AG04450 (cell line): Measurements from ENCODE around the gene RPL39L. TPM values are rescaled to one million over a fixed set of nuclear protein-coding genes. Genes with fewer than 3 reads are reported as not detected.

Experiments used
- CTCF ChIA-PET: fragments of 300-600, 350-600 bp; formaldehyde crosslinking; extraction: SDS; loops from one replicate; lab custom pipeline; 2022; ENCODE audit warnings: antibody characterized with exemption, inconsistent platforms; lab: Charles Lee
- POLR2A ChIA-PET: fragments of 350-600 bp; formaldehyde crosslinking; extraction: SDS; loops from one replicate; lab custom pipeline; 2021; ENCODE audit warnings: antibody characterized with exemption, inconsistent platforms; lab: Yijun Ruan, JAX
- DNase-seq: peaks from one replicate; pipeline ENCODE4 v3.0.0-alpha.2; 2011; ENCODE audit warnings: low read depth, low spot score
- H3K27ac ChIP-seq: one replicate; pipeline ENCODE4 v1.5.1; 2012; ENCODE audit warnings: low read depth, low read length, control low read depth
- H3K27me3 ChIP-seq: one replicate; pipeline ENCODE4 v1.6.0; 2012; ENCODE audit warnings: low read length; ENCODE audit not compliant: control insufficient read depth, insufficient read depth
- H3K4me3 ChIP-seq: 2 replicates; pipeline ENCODE4 v1.5.1; 2011; ENCODE audit warnings: mild to moderate bottlenecking, low read depth, low read length, control low read depth
- H3K9me3 ChIP-seq: 2 replicates; pipeline ENCODE4 v1.5.1; 2012; ENCODE audit warnings: low read length; ENCODE audit not compliant: control insufficient read depth, insufficient read depth
- CTCF ChIP-seq: IDR thresholded peaks from 2 replicates; pipeline ENCODE4 v1.5.1; 2011; ENCODE audit warnings: low read depth, low read length, control low read depth, inconsistent platforms
- polyA plus RNA-seq: library from polyadenylated mRNA; depleted of rRNA; stranded (reverse); fragments of >200 nt; gene quantifications from 2 replicates; pipeline ENCODE4 v1.2.3, GENCODE V29; 2011

Gene RPL39L
- polyA plus RNA-seq, 1 experiment: 17.0 TPM

GRCh38 chr3:187105700-187106099, 33.6 kb downstream of the RPL39L start:
- no peak for TF ChIP-seq CTCF
- CTCF ChIA-PET: interaction anchor here (0.5 to 1.9 kb wide), 4 partner anchors 34 to 574 kb away, joined by 4 to 9 read pairs (median 5); partner anchors contain the start of gene RPL39L
- Histone ChIP-seq H3K9me3 (no peaks in the 10 kb centered on the region), H3K27ac (no peak overlapping the region), H3K4me3 (no peak overlapping the region), H3K27me3 (no peaks in the 10 kb centered on the region)
- POLR2A ChIA-PET: no interaction called here
- no peak for DNase-seq

GRCh38 chr3:187104933-187105332, 34.4 kb downstream of the RPL39L start:
- H3K27me3 ChIP-seq: no peaks in the 10 kb centered on the region
- DNase-seq: no peak
- ChIA-PET POLR2A (no interaction called here), CTCF (interaction anchor here (0.5 to 6.0 kb wide), 6 partner anchors 8 to 574 kb away, joined by 3 to 78 read pairs (median 5); partner anchors contain the start of gene RPL39L)
- no peak overlapping the region for H3K27ac ChIP-seq
- H3K4me3 ChIP-seq: no peak overlapping the region
- H3K9me3 ChIP-seq: no peaks in the 10 kb centered on the region
- TF ChIP-seq CTCF: no peak

- DNase-seq: no peak
- POLR2A ChIA-PET: no interaction called here
Measured at GRCh38 chr3:187104342-187104741, 35.0 kb downstream of the RPL39L start.

GRCh38 chr3:187103251-187103650, 36.0 kb downstream of the RPL39L start:
- Histone ChIP-seq H3K27me3 (no peaks in the 10 kb centered on the region), H3K9me3 (no peaks in the 10 kb centered on the region), H3K4me3 (no peak overlapping the region), H3K27ac (no peak overlapping the region)
- no peak for DNase-seq
- CTCF ChIA-PET: interaction anchor here (0.7 to 6.0 kb wide), 4 partner anchors 10 to 117 kb away, joined by 6 to 78 read pairs (median 16); partner anchors contain the start of gene RPL39L
- POLR2A ChIA-PET: no interaction called here
- TF ChIP-seq CTCF: no peak

More at GRCh38 chr3:187104342-187104741, 35.0 kb downstream of the RPL39L start:
- Histone ChIP-seq H3K27ac (no peak overlapping the region), H3K9me3 (no peaks in the 10 kb centered on the region), H3K4me3 (no peak overlapping the region), H3K27me3 (no peaks in the 10 kb centered on the region)
- no peak for TF ChIP-seq CTCF
- CTCF ChIA-PET: interaction anchor here (0.5 to 6.0 kb wide), 6 partner anchors 9 to 575 kb away, joined by 3 to 78 read pairs (median 5); partner anchors contain the start of gene RPL39L

GRCh38 chr3:187102073-187102634, 37.1 kb downstream of the RPL39L start:
- ChIA-PET CTCF (interaction anchor here (0.7 to 6.0 kb wide), 11 partner anchors 11 to 577 kb away, joined by 3 to 78 read pairs (median 6); partner anchors contain the start of gene RPL39L), POLR2A (interaction anchor here (0.7 to 1.3 kb wide), 4 partner anchors 22 to 170 kb away, joined by 3 to 5 read pairs (median 4); no protein-coding TSS in a partner anchor)
- TF ChIP-seq CTCF: no peak
- H3K4me3 ChIP-seq: peak overlapping the region; percentile 48
- peak overlapping the region; percentile 69 for H3K27ac ChIP-seq
- no peak for DNase-seq
- no peaks in the 10 kb centered on the region for H3K27me3 ChIP-seq
- H3K9me3 ChIP-seq: no peaks in the 10 kb centered on the region
